ENCODE data around the gene GOLGB1.
"Not testable (repeated sequence)": the region's sequence is repeated elsewhere in the genome, so short reads cannot be mapped to it uniquely, and the experiment has no call there.

Gene GOLGB1, protein sequence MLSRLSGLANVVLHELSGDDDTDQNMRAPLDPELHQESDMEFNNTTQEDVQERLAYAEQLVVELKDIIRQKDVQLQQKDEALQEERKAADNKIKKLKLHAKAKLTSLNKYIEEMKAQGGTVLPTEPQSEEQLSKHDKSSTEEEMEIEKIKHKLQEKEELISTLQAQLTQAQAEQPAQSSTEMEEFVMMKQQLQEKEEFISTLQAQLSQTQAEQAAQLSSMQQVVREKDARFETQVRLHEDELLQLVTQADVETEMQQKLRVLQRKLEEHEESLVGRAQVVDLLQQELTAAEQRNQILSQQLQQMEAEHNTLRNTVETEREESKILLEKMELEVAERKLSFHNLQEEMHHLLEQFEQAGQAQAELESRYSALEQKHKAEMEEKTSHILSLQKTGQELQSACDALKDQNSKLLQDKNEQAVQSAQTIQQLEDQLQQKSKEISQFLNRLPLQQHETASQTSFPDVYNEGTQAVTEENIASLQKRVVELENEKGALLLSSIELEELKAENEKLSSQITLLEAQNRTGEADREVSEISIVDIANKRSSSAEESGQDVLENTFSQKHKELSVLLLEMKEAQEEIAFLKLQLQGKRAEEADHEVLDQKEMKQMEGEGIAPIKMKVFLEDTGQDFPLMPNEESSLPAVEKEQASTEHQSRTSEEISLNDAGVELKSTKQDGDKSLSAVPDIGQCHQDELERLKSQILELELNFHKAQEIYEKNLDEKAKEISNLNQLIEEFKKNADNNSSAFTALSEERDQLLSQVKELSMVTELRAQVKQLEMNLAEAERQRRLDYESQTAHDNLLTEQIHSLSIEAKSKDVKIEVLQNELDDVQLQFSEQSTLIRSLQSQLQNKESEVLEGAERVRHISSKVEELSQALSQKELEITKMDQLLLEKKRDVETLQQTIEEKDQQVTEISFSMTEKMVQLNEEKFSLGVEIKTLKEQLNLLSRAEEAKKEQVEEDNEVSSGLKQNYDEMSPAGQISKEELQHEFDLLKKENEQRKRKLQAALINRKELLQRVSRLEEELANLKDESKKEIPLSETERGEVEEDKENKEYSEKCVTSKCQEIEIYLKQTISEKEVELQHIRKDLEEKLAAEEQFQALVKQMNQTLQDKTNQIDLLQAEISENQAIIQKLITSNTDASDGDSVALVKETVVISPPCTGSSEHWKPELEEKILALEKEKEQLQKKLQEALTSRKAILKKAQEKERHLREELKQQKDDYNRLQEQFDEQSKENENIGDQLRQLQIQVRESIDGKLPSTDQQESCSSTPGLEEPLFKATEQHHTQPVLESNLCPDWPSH (N-terminal part only)

DNA sequence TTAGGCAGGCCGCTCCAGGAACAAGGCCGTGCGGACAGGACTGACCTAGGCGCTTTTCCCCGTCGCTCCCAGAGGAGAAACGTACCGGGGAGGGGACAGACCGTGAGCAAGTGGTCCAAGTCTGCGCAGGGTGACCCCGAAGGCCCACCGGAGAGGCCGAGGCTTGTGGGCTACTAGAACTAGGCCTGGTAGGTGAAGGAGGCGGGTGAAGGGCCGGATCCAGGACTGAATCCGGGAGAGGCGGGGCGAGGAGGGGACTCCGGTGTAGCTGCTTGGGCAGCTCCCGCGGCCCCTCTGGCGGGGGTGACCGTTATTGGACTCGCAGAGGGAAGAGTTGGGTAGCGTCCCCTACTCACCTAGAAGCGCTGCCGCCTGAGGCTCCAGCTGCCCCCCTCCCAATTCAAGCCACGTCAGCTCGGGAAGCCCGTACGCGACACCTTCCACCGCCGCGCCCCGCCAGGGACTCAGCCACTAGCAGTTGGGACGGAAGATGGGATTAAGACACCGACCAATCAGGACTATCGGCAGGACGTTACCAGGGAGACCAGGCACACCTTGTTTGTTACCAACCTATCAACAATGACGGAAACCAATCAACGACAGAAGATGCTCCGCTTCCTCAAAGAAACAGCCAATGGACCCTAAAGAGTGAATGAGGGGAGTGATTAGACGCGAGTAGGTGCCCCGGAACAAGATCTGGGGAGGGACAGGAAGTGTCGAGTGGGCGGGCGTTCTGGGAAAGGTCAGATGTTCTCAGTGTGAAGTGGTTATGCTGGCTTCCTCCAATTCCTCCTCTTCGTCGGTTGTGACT is at the start of gene GOLGB1:
Gene GOLGB1, minus strand, starts transcription at position 466 of the 811 bp plus-strand sequence. CDS start 18,770 bp downstream, outside the sequence.
- peak; percentile 100 for DNase-seq

DNA sequence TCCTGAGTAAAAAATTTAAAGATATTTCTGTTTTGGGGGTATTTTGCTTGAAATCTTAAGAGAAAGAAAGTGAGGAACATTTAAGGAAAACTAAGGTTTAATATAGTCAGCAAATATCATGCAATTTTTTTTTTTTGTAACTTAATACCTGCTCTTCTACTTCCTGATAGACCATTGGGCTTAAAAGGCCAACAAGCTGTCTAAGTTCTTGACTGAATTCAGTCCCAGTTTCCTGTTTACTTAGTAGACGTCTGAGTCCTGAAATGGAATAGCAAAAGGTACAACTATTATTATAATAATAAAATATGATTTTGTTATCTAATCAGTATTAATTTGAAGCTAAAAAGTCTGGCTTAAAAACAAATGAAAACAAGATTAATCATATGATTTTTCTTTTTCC is 47.4 kb upstream of the GOLGB1 start:
- no peak for DNase-seq

DNA sequence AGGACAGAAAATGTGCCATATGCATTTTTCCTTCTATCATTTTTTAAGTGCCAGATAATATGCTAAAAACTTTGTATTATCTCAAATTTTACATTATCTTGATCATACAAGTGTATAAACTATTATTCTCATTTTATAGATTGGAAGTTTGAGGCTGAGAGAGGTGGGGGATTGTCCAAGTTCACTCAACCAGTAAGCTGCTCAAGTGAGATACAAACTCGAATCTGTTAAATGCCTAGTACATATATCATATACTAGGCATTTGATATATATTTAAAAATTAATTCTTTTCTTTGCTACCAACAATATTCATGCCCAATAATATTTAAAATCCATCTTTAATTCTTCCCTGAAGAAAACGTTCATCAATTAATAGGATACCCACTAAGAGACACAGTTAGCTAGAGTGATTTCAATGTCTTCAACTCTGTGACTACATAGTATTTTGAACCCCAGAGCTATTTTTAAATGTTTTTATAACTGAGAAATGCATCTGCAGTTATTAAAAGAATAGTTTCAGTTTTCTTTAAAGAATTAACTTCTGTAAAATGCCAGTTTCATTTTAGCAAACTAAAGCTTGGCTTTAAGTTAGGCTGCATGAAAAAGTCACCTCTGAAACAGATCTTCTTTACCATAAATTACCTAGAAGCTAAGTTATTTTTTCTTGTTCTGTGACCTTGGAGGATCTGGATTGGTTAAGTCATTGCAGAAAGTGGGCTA is 44.9 kb upstream of the GOLGB1 start:
- no peak for DNase-seq

DNA sequence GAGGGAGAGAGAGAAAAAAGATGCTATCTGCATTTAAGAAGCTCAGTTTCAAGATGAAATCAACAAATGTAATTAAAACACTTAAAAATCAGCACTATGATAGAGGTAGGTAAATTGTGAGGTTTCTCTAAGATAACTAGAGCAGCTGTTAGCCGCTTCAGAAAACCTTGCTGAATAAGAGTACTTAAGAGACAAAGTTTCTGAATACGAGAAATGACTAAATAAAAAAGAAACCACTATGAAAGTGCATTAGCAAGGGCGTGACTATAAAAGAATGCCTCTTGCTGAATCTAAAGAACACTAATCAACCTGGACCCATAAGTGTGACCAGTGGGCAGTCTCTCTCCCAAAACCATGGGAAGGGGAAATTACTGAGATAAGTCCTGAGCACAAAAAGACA is 43.5 kb upstream of the GOLGB1 start:
- DNase-seq, result no peak

DNA sequence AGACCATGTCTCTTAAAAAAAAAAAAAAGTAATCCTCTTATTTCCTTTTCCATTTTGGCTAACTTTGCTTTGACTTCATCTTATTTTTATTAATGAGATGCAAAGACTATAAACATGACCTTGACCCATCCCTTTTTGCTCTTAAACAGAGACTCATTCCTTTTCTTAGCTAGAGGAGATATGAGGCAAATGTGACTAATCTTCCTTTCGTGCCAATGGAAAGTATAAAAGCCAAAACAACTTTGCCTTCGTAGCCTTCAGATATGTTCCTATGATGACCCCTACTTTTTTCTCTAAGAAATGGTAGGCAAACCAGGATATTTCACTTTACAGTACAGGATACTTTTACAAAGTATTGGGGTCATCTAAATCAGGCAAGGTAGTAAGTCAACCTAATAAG is 36.9 kb upstream of the GOLGB1 start:
- no peak for DNase-seq

DNA sequence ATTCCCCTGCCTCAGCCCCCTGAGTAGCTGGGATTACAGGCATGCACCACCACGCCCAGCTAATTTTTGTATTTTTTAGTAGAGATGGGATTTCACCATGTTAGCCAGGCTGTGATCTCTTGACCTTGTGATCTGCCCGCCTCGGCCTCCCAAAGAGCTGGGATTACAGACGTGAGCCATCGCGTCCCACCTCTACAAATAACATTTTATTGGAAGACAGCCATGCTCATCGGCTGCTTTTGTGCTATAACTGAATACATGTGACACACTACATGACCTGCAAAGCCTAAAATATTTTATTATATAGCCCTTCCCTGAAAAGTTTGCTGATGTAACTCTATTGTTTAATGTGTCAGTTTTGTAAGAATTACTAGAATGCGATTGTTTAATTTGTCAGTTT is 33.2 kb upstream of the GOLGB1 start:
- not testable (repeated sequence) for DNase-seq

DNA sequence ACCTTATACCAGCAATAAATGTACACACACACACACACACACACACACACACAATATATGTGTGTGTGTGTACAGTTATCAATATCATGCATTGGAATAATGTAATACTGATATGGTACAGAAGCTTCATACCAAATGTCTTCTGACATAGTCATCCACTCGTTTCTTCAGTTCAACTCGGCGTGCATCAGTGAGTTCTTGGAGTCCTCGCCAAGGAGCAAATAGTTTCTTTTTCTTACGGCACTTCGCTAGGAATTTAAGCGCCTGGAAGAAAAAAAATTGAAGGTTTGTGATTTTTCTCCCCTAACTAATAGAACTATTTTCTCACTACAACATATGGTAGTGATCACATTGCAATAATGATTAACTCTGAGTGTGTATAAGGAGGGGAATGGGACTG is 32.1 kb upstream of the GOLGB1 start:
- DNase-seq, result no peak

DNA sequence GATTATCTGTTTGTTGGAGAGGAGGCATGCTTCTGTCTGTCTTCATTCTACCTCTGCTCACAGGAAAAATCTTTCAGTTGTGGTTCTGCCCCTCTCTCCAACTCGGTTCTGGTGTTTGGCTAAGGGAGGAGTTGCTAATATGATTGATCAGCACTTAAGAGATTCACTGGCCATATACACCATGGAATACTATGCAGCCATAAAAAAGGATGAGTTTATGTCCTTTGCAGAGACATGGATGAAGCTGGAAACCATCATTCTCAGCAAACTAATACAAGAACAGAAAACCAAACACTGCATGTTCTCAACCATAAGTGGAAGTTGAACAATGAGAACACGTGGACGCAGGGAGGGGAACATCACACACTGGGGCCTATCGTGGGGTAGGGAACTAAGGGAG is 25.6 kb upstream of the GOLGB1 start:
- DNase-seq, result not testable (repeated sequence)

DNA sequence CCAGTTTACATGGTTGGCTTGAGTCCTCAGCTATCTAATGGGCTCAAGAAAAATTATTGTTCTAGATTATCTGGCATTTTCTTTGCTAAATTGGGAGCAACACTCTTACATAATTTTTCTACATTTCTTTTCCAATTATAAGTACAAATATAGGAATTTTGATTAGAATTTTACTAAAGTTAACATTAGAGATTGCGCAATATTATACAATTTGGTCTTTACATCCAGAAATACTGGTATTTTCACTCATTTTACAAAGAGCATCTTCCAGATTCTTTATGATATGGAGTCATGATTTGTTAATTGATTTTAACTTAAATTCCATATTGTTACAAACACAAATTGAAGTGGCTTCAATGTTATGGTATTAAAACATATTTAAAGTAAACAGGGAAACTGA is 19.7 kb upstream of the GOLGB1 start:
- no peak for DNase-seq

DNA sequence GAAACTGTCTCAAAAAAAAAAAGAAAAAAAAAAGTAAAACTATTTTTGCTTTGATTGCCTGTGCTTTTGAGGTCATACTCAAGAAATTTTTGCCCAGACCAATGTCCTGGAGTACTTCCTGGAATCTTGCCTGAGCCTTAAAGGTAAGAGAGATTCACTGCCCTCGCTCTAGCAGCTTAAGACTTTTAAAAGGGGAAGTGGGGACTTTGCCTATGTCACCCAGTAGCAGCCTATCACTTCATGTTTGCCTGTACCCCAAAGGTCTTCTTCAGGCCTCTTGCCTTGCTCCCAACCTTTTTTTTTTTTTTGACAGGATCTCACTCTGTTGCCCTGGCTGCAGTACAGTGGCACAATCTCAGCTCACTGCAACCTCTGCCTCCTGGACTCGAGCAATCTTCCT is 18.9 kb upstream of the GOLGB1 start:
- no peak for DNase-seq

DNA sequence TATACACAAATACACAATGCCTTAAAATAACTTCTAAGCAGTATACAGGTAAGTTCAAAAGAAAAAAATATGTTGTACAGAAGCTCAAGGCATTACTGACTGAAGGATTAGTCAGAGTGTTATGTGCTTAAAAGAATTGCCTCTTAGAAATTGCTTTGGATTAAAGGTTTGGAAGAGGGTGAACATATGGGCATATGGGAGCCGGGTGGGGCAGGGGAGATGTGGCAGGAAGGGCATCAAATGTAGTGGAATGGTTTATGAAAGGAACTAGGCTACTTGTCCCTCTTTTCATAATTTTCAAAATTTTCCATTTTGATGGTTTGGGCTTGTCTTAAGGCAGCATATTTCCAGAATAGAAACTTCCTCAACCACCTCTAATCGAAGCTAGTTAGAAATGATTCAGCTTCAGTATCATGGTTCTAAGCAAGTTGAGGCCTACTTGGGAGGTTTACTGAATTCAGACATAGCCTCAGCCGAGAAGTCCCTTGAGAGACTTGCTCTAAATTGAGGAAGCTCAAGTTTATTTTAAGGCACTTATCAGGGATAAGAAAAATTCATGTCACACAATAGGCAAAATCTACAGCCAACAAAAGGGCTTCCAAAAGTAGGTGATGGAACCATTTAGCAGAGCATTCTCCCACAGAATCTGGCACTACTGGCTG is 10.1 kb upstream of the GOLGB1 start:
- DNase-seq, result peak; percentile 61 to 90

DNA sequence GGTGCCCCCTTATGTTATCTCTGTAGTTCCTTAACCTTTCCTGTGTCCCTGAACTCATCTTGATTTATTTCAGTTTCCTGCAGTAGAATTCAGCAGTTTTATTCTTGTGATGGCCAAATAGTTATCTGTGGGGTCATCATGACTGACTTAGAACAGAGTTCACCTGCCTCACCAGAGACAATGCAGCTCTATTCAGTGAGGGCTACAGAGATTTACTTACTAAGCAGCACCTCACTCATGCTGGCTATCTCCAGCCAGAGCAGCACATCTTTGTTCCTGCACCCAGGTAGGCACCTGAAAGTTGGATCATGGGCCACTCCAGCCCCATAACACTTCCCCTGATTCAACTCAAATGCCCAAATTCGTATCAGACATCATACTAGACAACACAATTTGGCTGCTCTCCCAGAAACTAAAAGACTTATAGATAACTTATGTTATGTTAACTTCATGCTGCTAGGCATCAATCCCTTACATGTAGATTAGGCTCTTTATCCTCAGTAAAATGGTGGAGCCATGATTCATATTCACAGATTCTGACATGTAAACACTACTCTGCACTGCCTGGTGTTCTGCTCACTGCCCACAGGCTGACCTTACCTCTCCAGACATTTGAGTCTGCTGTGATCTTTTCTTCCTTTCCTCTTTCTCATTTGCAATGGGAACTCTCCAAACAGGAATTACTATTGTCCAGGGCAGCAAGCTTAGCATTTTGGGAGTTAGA is 9.3 kb upstream of the GOLGB1 start:
- DNase-seq, result no peak

DNA sequence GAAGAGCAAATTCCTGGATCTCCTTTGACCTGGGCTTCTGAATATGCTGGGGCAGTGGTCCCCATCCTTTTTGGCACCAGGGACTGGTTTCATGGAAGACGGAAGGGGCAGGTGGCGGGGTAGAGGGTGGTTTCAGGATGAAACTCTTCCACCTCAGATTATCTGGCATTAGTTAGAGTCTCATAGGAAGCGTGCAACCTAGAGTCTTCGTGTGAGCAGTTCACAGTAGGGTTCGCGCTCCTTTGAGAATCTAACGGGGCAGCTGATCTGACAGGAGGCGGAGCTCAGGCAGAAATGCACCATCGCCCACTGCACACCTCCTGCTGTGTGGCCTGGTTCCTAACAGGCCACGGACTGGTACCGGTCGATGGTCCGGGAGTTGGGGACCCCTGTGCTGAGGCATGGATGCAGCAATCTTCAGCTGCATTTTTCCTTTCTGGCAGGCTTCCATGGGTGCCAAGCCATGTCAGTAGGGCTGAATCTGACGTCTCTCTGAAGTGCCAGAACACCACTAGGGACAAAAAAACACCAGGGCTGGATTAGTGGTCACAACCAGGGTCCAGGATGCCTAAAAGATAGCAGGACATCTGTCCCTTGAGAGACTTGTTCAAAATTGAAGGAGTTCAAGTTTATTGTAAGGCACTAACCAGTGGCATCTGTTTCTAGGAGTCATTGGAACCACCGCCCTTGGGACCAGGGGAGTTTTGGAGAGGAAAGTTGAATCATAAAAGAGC is 8.4 kb upstream of the GOLGB1 start:
- DNase-seq, result peak in 1 of 2 experiments; percentile 42

DNA sequence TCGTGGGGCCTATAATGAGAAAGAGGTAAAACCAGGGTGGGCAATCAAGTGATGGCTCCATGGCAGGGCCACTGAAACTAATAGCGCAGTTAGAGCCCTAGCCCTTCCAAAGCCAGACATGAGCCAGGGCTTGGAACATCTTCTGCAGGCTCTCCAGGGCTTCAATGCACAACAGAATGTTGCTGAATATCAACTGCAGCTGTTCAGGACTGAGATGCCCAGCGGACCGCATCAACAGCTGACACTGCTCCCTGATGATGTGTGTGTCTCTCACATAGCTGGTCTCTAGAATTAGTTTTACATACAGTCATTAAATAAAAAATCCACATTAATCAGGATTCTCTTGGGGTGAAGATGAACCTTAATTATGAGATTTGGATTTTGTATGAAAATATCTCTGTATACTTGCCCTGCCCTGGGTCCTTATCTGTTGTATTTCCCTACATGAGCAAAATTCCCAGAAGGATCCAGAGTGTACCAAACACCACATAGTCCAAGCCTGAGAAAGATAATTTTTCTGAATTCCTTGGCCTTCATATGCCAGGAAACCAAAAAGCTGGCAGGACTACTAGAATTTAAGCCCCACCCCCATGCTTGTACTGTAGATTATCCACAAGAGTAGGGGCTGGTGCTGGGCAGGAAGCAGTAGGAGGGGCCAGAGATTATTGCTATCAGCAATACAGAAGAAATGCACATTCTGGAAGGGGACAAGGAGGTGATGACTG is 7.7 kb upstream of the GOLGB1 start:
- peak; percentile 49 to 82 for DNase-seq

DNA sequence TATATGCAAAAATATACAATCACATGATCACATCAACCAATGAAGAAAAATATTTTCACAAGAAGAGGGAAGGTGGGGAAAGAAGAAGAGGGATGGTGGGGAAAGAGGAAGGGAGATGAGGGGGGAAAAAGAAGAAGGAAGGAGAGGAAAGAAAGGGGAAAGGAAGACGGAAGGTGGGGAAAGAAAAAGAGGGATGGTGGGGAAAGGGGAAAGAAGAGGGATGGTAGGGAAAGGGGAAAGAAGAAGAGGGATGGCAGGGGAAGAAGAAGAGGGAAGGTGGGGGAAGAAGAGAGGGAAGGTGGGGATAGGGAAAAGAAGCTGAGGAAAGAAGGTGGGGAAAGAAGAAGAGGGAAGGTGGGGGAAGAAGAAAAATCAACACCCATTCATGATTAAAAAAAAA is 3.2 kb upstream of the GOLGB1 start:
- no peak for DNase-seq

DNA sequence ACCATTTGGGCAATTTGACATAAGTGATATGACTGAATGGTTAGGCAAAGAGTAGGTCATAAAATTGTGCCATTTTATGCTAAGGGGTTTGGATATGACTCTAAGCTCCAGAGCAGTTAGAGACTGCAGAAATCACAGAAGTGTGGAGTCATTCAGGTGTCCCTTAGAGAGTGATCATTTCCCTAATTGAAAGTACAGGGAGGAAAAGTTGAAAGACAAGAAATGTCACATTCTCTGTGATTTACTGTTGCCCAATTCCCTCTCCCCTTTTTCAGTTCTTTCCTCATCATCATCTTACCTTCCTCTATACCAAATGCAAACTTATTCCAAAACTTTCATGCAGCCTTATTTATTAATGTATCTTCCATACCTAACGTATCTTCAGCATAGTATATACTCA is 2.7 kb upstream of the GOLGB1 start:
- DNase-seq, result no peak

DNA sequence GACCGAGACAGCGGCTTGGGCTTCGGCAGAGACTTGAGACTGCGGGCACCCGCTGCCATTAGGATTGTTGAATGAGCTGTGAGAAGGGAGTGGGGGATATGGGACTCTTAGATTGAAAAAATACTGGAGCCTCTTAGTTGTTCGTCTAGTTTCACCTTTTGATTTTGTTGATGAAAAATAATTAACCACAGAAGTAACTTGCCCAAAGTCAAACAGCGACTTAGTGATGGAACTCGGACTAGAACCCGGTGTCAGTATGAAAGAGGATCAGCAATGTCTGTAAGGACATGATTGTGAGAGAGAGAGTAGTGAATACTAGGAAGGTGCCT is 510 bp upstream of the GOLGB1 start:
- DNase-seq, result no peak

DNA sequence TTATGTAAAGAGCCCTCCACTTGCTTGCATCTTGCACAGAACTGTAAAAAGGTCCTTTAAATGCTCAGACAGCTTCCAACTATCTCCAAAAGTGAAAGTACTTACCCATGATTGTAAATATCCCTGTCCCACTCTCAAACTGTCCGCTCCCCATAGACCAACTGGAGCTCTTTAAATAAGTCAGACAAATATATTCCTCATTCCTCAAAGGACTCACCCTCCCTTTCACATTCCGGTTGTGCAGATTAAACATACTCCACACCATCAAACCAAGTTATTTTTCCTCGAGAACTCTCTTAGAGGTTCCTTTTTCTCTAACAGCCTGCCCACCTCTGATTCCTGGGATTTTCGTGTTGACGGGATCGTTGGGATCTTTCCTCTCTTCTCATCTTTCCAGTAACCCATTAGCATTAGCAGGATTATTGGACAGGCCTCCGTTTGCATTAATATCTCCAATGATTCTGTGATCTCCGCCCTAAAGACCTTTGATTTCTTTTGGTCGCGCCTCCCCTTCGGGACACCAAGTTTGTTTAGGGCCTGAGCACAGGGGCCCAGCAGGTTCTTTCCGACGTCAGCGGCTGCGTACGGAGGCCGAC is 763 bp downstream of the GOLGB1 start:
- no peak for DNase-seq

DNA sequence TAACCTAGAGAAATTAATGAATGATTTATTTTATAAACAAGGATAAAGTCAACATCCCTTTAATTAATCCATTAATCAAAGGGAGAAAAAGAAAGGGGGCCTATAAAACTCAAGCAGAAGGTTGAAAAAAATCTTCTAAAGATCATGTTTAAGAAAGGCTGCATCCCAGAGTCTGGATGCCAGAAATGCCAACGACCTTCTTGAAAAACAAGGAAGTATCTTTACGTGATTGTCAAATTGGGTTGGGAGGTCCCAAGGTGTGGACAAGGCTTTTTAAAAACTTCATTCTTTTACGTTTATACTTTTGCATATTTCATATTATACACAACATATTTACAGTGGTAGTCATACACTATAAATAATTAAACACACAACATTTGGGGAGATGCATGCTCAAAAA is 1.6 kb downstream of the GOLGB1 start:
- no peak for DNase-seq

Measured in NCI-H524 (cell line).